Stimulated activated CD8-positive, alpha-beta memory T cell treated with anti-CD3 and anti-CD28 coated beads, Interleukin-2, amount 100 ng/mL, for 1 hour (primary cell): ENCODE results near the gene B4GALT7.
"Not testable (repeated sequence)": the region's sequence is repeated elsewhere in the genome, so short reads cannot be mapped to it uniquely, and the experiment has no call there.

Experiments used
- DNase-seq, 2 donors: peaks; one replicate each; pipeline ENCODE4 v3.0.0-alpha.2; 2020; ENCODE audit warnings: low read depth in 2 of 2

B4GALT7 gene

DNA sequence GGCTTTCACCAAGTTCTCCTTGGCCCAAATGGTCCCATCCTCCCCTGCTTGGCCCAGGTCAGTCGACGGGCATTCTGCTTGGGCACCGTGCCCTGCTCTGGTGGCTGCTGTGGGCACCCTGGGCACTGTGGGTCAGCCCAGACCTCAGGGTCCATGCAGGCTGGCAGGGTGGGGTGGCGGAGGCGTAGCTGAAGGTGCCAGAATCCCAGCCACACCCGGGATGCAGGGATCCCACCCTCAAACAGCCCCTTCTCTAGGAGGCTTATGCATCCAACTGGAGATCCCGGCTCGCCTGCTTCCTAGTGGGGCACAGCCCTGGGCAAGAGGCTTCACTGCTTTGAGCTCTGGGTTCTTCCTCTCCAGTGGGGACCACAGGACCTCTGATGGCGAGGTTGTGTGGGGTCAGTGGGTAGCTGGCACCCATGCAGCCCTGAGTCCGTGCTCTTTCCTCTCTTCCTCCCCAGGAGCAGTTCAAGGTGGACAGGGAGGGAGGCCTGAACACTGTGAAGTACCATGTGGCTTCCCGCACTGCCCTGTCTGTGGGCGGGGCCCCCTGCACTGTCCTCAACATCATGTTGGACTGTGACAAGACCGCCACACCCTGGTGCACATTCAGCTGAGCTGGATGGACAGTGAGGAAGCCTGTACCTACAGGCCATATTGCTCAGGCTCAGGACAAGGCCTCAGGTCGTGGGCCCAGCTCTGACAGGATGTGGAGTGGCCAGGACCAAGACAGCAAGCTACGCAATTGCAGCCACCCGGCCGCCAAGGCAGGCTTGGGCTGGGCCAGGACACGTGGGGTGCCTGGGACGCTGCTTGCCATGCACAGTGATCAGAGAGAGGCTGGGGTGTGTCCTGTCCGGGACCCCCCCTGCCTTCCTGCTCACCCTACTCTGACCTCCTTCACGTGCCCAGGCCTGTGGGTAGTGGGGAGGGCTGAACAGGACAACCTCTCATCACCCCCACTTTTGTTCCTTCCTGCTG, 9.4 kb downstream of the B4GALT7 start:
- DNase-seq: no peak

DNA sequence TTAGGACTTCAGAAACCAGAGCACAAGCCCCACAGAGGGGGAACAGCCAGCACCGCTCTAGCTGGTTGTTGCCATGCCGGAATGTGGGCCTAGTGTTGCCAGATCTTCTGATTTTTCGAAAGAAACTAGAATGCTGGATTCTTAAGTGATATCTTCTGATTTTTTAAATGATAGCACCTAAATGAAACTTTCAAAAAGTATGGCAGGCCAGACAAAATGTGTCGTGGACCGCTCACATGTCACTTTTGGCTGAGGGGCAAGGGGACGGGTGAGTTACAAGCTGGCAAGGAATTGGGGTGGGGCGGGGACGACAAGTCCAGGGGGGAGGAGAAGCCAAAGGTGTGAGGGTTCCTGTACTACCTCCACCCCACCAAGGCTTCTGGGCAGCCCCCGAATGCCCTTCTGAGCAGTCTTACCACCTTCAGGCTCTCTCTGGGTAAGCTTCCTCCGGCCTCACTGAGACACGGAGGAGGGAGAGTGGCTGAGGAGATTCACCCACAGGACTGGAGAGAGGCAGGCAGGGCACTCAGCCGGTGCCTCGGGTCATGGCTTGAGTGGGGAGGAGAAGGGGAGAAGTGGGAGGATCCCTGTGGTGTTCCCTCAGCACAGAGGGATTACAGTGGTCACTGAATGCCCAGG, 10.3 kb downstream of the B4GALT7 start:
- no peak for DNase-seq

DNA sequence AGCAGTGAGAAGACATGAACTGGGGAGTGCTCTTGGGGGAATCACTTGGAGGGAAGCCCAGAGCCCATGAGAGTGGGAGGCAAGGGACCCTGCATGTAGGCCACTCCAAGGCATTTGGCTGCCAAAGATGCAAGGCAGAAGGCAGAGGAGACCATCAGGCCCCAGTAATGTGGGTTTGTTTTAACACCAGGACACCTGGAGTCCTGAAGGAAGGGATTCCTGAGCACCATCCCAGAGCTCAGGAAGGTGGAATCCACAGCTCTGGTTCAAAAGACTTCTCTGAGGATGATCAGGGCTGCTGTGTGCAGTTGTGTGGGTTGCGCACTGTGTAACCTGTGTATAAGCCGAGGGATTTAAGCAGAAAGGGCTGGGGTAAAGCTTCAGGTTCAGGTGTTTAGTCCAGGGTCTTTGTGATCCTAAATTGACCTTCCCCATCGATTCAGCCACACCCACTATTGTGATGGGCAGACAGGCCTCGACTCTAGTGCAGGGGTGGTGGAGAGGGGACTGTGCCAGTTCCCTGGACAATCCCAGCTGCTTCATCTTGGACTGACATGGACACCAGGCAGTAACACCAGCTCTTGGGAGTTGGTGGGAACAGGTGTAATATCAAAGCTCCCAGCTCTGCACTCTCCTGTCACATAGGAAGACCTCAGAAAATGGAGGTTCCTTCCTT, 11.0 kb downstream of the B4GALT7 start:
- DNase-seq: no peak

DNA sequence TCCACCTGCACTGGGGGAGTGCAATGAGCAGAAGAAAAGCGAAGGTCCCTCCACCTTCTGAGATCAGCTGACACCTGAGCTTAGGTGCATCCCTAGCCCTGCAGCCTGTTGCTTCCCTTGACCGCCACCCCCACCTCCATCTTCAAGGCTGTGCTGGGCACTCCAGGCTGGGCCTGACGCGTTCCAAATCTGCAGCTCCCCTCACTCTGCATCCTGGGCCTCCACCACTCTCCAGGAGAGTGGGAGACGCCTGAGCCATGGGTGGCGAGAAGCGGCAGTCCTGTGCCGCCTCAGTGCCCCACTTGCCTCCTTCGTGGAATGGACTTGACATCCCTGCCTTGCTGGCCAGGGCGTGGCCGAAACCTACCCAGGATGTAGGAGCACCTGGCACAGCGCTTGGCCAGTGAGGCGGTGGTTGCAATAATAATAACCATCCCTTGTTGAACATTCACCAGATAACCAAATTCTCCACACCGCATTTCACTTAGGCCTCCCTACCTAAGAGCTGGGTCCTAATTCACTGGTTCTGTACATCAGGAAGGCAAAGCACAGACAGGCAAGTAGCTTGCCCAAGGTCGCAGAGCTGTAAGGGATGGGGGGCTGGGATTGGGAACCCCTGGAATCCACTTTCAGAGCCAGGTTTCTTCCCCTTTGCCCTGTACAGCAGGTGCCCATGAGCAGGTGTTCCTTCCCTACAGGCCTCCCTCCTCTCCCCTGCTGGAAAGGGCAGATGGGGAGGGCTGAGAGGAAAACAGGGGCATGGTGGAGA, 11.7 kb downstream of the B4GALT7 start:
- DNase-seq: no peak

DNA sequence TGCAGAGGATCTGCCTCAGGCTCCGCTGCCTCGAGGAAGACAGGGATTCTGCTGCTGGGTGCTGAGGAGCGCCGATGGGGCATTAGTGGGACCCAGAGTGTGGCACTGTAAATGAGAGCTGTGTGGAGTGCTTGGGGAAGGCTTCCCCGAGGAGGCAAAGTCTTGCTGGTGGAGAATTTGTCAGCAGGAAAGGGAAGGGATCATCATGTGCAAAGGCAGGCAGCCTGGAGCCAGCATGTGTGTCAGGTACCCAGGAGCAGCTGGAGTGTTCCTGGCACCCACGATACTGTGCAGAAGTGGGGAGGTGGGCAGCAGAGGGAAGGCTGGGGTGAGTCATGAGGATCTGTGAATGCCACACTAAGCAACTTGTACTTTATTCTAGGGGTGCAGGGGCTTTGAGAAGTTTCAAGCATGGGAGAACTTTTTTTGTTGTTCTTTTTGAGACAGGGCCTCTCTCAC, 12.3 kb downstream of the B4GALT7 start:
- no peak for DNase-seq

DNA sequence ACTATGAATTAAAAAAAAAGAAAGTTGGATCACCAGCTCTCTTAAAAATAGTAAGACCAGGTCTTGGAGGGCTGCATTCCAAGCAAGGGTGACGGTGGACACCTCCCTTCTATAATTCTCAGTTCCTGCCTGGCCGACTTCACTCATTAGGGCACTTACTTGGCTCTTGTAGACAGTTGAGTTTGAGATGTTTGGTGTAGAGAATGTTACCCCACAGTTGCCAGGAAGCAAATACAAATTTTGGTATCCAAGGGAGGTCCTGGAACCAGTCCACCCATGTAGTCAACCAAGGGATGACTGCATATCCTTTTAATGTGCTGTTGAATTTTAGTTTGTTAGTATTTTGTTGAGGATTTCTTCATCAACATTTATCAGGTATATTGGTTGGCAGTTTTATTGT, 20.6 kb downstream of the B4GALT7 start:
- no peak for DNase-seq

DNA sequence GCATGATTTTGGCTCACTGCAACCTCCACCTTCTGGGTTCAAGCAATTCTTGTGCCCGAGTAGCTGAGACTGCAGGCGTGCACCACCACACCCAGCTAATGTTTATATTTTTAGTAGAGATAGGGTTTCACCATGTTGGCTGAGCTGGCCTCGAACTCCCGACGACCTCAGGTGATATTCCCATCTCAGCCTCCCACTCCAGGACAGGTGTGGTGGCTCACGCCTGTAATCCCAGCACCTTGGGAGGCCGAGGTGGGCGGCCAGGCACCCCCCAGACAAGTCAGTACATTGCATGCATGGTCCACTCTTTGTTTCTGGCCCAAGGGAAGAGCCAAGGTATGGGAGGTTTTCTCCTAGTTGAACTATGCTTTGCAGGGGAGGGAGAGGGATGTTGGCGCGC, 24.2 kb downstream of the B4GALT7 start:
- not testable (repeated sequence) for DNase-seq

DNA sequence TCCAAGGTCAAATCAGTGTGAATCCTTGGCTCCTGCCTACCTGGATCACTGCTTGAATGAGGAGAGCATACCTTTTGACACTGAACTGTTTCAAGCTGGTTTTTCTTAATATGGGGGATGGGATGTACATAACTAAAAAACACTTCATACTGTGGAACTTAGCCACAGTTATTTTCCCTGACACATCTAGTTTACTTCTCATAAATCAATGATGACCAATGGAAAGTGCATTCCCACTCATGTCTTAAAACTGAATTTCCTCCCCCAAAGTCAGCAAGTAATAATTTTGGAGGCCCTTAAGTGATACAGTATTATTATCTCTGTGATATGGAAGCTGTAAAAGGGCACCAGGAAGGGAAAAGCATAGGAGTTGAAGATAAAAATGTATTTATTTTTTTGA, 30.3 kb downstream of the B4GALT7 start:
- DNase-seq: not testable (repeated sequence)

DNA sequence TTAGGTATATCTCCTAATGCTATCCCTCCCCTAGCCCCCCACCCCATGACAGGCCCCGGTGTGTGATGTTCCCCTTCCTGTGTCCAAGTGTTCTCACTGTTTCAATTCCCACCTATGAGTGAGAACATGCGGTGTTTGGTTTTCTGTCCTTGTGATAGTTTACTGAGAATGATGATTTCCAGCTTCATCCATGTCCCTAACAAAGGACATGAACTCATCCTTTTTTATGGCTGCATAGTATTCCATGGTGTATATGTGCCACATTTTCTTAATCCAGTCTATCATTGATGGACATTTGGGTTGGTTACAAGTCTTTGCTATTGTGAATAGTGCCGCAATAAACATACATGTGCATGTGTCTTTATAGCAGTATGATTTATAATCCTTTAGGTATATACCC, 35.0 kb downstream of the B4GALT7 start:
- not testable (repeated sequence) for DNase-seq

DNA sequence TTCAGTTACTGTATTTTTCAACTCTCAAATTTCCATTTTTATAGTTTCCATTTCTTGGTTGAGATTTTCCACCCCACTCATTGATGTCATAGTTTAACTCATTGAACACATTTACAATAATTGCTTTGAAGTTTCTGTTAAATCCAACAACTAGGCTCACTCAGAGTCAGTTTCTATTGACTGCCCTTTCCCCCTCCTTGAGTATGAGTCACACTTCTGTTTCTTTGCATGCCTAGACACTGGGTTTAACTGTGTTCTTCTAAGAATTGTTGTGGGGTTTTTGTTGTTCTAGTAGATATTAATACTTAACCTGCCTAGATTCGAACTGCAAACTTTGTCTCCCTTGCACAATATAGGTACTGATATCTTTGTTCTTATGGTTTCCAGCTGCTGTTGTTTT, 45.5 kb downstream of the B4GALT7 start:
- DNase-seq: not testable (repeated sequence)

DNA sequence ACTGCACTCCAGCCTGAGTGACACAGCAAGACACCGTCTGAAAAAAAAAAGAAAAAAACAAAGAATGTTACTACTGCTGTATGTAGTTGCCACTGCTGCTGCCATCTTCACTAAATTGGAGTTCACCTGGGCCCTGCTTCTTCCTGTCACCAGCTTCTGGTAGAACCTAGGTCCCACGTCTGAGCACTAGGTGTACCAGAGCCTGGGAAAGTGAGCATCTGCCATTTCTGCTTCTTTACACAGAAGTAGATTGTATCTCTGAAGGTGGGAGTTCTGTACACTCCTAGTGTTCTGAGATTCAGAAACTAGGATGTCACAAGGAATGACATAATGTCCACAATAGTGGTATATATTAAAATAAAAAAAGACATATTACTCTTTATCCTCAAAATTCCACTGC, 51.3 kb downstream of the B4GALT7 start:
- DNase-seq: not testable (repeated sequence)

DNA sequence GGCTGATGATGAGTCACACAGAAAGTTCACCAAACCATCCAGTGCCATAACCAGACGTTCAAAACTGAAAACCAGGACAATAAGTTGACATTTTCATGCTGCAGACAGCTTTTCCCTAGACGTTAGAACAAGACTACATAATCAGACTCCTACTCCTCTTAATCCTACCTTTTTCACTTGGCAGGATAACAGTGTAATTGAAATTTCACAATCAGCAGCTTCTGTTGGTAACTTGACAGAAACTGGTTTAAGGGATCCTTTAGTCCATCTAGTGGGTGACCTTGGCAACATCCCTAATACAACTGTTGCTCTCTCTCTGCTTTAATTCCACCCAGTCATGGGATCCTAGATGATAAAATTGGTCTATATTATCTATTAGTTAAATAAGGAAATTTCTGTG, 57.9 kb downstream of the B4GALT7 start:
- not testable (repeated sequence) for DNase-seq

DNA sequence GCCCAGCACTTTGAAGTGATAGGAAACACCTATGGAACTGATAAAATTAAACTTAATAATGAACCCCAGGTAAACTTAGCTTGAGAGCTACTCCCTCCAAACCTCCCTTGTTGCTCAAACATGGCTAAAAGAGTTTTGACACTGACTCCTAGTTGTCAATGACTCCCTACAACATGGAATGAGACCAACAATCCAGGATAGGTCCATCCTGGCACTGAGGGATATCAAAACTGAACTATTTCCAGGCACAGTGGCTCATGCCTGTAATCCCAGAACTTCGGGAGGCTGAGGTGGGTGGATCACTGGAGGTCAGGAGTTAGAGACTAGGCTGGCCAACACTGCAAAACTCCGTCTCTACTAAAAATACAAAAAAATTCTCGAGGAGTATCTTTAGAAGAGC, 58.6 kb downstream of the B4GALT7 start:
- not testable (repeated sequence) for DNase-seq
